Measurements from ENCODE around the gene TRIM73.
A peak's percentile ranks its signal among the peaks of the same experiment; 100 is the strongest.
"Not testable (repeated sequence)": the region's sequence is repeated elsewhere in the genome, so short reads cannot be mapped to it uniquely, and the experiment has no call there.

Gene TRIM73

GRCh38 chr7:75415829-75416373, 20.5 kb downstream of the TRIM73 start:
- DNase-seq, result not testable (repeated sequence)

GRCh38 chr7:75416787-75417186, 21.4 kb downstream of the TRIM73 start:
- DNase-seq, result not testable (repeated sequence)

- DNase-seq, result not testable (repeated sequence)
Measured at GRCh38 chr7:75418292-75418858, 22.9 kb downstream of the TRIM73 start.

- not testable (repeated sequence) for DNase-seq
Measured at GRCh38 chr7:75419210-75419609, 23.8 kb downstream of the TRIM73 start.

GRCh38 chr7:75419693-75420092, 24.3 kb downstream of the TRIM73 start:
- not testable (repeated sequence) for DNase-seq

- not testable (repeated sequence) for DNase-seq
Measured at GRCh38 chr7:75420152-75420551, 24.7 kb downstream of the TRIM73 start.

GRCh38 chr7:75421798-75422710, 26.6 kb downstream of the TRIM73 start:
- not testable (repeated sequence) for DNase-seq

- DNase-seq, result not testable (repeated sequence)
Measured at GRCh38 chr7:75423481-75423880, 28.1 kb downstream of the TRIM73 start.

- DNase-seq, result not testable (repeated sequence)
Measured at GRCh38 chr7:75439000-75439399, 43.6 kb downstream of the TRIM73 start.

- DNase-seq, result not testable (repeated sequence)
Measured at GRCh38 chr7:75442101-75442464, 46.7 kb downstream of the TRIM73 start.

- peak; percentile 45 for DNase-seq
Measured at GRCh38 chr7:75442465-75443111, 47.2 kb downstream of the TRIM73 start.

GRCh38 chr7:75449946-75450345, 54.5 kb downstream of the TRIM73 start:
- not testable (repeated sequence) for DNase-seq

- DNase-seq, result not testable (repeated sequence)
Measured at GRCh38 chr7:75452494-75452955, 57.1 kb downstream of the TRIM73 start.

All from right hindlimb (tissue), 1 donor.